WTC11 (cell line): Measurements from ENCODE around the gene TCN2. TPM values are rescaled to one million over a fixed set of nuclear protein-coding genes. Genes with fewer than 3 reads are reported as not detected.

ENCODE experiments used
- ATAC-seq: fragments of 200-7000 bp; cut with Tn5 transposase; 2 replicates; pipeline ENCODE4 v1.10.0; 2021; ENCODE audit warnings: mild to moderate bottlenecking, moderate library complexity
- CTCF ChIA-PET: fragments of 300-600 bp; sonication (Branson Sonifier 250); formaldehyde crosslinking; loops from one replicate; lab custom pipeline; 2021; ENCODE audit warnings: antibody characterized with exemption; lab: Charles Lee
- POLR2A ChIA-PET: fragments of 350-600 bp; sonication (Branson Sonifier 250); formaldehyde crosslinking; loops from one replicate; lab custom pipeline; 2021; ENCODE audit warnings: antibody characterized with exemption; lab: Charles Lee
- DNase-seq: peaks from one replicate; pipeline ENCODE4 v3.0.0; 2021; ENCODE audit warnings: low spot score
- H3K27ac Mint-ChIP-seq: 2 replicates; pipeline ENCODE4 v1.8.0; 2021; ENCODE audit warnings: mixed read lengths
- H3K27me3 Mint-ChIP-seq: 2 replicates; pipeline ENCODE4 v1.8.0; 2021; ENCODE audit warnings: low read depth, mild to moderate bottlenecking, moderate library complexity, mixed read lengths
- H3K36me3 Mint-ChIP-seq: 2 replicates; pipeline ENCODE4 v1.8.0; 2021; ENCODE audit warnings: mixed read lengths
- H3K4me1 Mint-ChIP-seq: 2 replicates; pipeline ENCODE4 v1.8.0; 2022; ENCODE audit warnings: mixed read lengths
- H3K4me3 Mint-ChIP-seq: 2 replicates; pipeline ENCODE4 v1.8.0; 2021; ENCODE audit warnings: mild to moderate bottlenecking, moderate library complexity, mixed read lengths
- H3K9me3 Mint-ChIP-seq: 2 replicates; pipeline ENCODE4 v1.8.0; 2021; ENCODE audit warnings: mixed read lengths
- CREB1 ChIP-seq: sonication (generic); formaldehyde crosslinking; IDR thresholded peaks from 2 replicates; pipeline ENCODE4 v1.8.0; 2023; ENCODE audit warnings: mild to moderate bottlenecking, missing genetic modification reagents
- GABPB1 ChIP-seq: sonication (generic); formaldehyde crosslinking; IDR thresholded peaks from 2 replicates; pipeline ENCODE4 v1.8.1; 2023; ENCODE audit warnings: mild to moderate bottlenecking, missing genetic modification reagents
- NFE2L1 ChIP-seq: sonication (generic); formaldehyde crosslinking; IDR thresholded peaks from 2 replicates; pipeline ENCODE4 v1.8.1; 2023; ENCODE audit warnings: missing genetic modification reagents
- PRRX2 ChIP-seq: fragments of 250-450 bp; sonication (Bioruptor Pico); IDR thresholded peaks from 2 replicates; pipeline ENCODE4 v1.8.0; 2021; ENCODE audit warnings: mild to moderate bottlenecking
- total RNA-seq: library from RNA; stranded (reverse); gene quantifications from 3 replicates; pipeline ENCODE4 v1.2.3, GENCODE V29; 2021
- TF ChIP-seq, protein P1 (sequence below): sonication (generic); formaldehyde crosslinking; conservative IDR thresholded peaks from 2 replicates; pipeline ENCODE4 v1.8.1; 2022; ENCODE audit warnings: mild to moderate bottlenecking, missing genetic modification reagents
- TF ChIP-seq, protein P2 (sequence below): sonication (generic); formaldehyde crosslinking; IDR thresholded peaks from 2 replicates; pipeline ENCODE4 v1.8.1; 2022; ENCODE audit warnings: missing genetic modification reagents, borderline replicate concordance
- TF ChIP-seq, protein P3 (sequence below): fragments of 250-450 bp; sonication (Bioruptor Pico); IDR thresholded peaks from 2 replicates; pipeline ENCODE4 v1.9.0; 2021; ENCODE audit warnings: mild to moderate bottlenecking
- TF ChIP-seq, protein P4 (sequence below): sonication (generic); formaldehyde crosslinking; IDR thresholded peaks from 2 replicates; pipeline ENCODE4 v1.8.1; 2022; ENCODE audit warnings: mild to moderate bottlenecking, moderate library complexity, missing genetic modification reagents
- TF ChIP-seq, protein P5 (sequence below): sonication (generic); formaldehyde crosslinking; IDR thresholded peaks from 2 replicates; pipeline ENCODE4 v1.8.1; 2023; ENCODE audit warnings: mild to moderate bottlenecking, missing genetic modification reagents, borderline replicate concordance
- TF ChIP-seq, protein P6 (sequence below): sonication (generic); formaldehyde crosslinking; IDR thresholded peaks from 2 replicates; pipeline ENCODE4 v1.8.0; 2022; ENCODE audit warnings: mild to moderate bottlenecking, missing genetic modification reagents
- TF ChIP-seq, protein P7 (sequence below): sonication (generic); formaldehyde crosslinking; conservative IDR thresholded peaks from 2 replicates; pipeline ENCODE4 v1.8.1; 2023; ENCODE audit warnings: mild to moderate bottlenecking, low read depth, missing genetic modification reagents, moderate library complexity
- TF ChIP-seq, protein P8 (sequence below): fragments of 200-600 bp; IDR thresholded peaks from 2 replicates; pipeline ENCODE4 v1.8.0; 2022; ENCODE audit warnings: antibody characterized with exemption

TCN2 gene
- total RNA-seq, 1 experiment from 2014 or later, result 39.0 TPM

DNA sequence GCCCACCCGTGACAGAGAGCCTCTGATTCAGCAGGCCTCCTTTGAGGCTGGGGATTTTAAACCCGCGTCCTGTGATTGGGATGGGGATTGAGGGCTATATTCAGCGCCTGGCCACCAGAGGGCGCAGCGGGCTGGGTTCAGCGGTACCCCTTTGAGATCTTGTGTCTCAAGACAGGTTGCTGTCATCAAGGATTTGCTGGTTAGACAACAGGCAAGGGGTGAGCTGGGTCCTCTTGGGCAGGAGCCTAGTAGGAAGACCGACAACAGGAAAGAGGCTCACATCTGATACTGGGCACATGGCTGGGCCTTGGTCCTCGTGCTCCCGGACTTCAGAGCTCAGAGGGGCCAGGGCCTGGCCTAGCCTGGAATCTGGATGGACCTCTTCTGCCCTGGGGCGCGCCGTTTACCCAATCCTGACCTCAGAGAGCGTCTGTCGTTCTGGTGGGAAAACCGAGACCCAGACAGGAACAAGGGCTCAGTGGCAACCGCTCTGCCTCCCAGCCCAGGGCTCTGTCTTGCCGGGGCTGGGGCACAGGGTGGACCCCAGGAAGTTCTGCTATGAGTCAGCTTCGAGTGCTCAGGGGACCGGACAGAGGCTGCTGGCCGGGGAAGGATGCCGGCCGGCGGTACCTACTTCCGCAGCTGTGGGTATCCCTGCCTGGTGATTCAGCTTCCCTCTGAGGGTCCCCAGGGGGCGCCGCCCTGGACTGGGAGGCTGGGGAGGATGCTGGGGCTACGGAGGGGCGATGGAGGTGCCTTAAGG is 27.7 kb downstream of the TCN2 start:
- H3K9me3 Mint-ChIP-seq, result peaks cover 10% of the 10 kb centered on the region
- ATAC-seq (peak; percentile 49), DNase-seq (peak; percentile 92)
- ChIA-PET CTCF (interaction anchor here (0.6 to 5.6 kb wide), 65 partner anchors 8 to 1036 kb away, joined by 3 to 166 read pairs (median 4); partner anchors contain the start of genes DUSP18, GAL3ST1, OSBP2 and PES1), POLR2A (interaction anchor here (0.7 to 1.7 kb wide), 3 partner anchors 60 to 334 kb away, joined by 3 to 8 read pairs (median 4); partner anchors contain the start of genes MORC2, OSBP2 and TUG1)
- peaks cover 25% of the 10 kb centered on the region for H3K36me3 Mint-ChIP-seq
- 0 out of 2 replicates have a peak overlapping the region, but pooled peaks have one; percentile 15 for H3K27ac Mint-ChIP-seq
- 0 out of 2 replicates have a peak, but pooled peaks cover 7% of the 10 kb centered on the region for H3K27me3 Mint-ChIP-seq
- no peak for TF ChIP-seq CREB1 (CRISPR knock-in tag)
- TF ChIP-seq, protein P1, sequence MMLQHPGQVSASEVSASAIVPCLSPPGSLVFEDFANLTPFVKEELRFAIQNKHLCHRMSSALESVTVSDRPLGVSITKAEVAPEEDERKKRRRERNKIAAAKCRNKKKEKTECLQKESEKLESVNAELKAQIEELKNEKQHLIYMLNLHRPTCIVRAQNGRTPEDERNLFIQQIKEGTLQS (CRISPR knock-in tag), result 0 out of 2 replicates have a peak, but pooled peaks have one; percentile 36
- TF ChIP-seq NFE2L1 (CRISPR knock-in tag), result 0 out of 2 replicates have a peak, but pooled peaks have one; percentile 45
- TF ChIP-seq, protein P2, sequence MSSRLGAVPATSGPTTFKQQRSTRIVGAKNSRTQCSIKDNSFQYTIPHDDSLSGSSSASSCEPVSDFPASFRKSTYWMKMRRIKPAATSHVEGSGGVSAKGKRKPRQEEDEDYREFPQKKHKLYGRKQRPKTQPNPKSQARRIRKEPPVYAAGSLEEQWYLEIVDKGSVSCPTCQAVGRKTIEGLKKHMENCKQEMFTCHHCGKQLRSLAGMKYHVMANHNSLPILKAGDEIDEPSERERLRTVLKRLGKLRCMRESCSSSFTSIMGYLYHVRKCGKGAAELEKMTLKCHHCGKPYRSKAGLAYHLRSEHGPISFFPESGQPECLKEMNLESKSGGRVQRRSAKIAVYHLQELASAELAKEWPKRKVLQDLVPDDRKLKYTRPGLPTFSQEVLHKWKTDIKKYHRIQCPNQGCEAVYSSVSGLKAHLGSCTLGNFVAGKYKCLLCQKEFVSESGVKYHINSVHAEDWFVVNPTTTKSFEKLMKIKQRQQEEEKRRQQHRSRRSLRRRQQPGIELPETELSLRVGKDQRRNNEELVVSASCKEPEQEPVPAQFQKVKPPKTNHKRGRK (CRISPR knock-in tag), result 0 out of 2 replicates have a peak, but pooled peaks have one; percentile 33
- 0 out of 2 replicates have a peak, but pooled peaks have one; percentile 24 for TF ChIP-seq GABPB1 (CRISPR knock-in tag)
- TF ChIP-seq, protein P3, sequence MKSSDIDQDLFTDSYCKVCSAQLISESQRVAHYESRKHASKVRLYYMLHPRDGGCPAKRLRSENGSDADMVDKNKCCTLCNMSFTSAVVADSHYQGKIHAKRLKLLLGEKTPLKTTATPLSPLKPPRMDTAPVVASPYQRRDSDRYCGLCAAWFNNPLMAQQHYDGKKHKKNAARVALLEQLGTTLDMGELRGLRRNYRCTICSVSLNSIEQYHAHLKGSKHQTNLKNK, result no peak
- TF ChIP-seq PRRX2, result no peak
- TF ChIP-seq, protein P4, sequence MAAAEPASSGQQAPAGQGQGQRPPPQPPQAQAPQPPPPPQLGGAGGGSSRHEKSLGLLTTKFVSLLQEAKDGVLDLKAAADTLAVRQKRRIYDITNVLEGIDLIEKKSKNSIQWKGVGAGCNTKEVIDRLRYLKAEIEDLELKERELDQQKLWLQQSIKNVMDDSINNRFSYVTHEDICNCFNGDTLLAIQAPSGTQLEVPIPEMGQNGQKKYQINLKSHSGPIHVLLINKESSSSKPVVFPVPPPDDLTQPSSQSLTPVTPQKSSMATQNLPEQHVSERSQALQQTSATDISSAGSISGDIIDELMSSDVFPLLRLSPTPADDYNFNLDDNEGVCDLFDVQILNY (CRISPR knock-in tag), result no peak
- TF ChIP-seq, protein P5, sequence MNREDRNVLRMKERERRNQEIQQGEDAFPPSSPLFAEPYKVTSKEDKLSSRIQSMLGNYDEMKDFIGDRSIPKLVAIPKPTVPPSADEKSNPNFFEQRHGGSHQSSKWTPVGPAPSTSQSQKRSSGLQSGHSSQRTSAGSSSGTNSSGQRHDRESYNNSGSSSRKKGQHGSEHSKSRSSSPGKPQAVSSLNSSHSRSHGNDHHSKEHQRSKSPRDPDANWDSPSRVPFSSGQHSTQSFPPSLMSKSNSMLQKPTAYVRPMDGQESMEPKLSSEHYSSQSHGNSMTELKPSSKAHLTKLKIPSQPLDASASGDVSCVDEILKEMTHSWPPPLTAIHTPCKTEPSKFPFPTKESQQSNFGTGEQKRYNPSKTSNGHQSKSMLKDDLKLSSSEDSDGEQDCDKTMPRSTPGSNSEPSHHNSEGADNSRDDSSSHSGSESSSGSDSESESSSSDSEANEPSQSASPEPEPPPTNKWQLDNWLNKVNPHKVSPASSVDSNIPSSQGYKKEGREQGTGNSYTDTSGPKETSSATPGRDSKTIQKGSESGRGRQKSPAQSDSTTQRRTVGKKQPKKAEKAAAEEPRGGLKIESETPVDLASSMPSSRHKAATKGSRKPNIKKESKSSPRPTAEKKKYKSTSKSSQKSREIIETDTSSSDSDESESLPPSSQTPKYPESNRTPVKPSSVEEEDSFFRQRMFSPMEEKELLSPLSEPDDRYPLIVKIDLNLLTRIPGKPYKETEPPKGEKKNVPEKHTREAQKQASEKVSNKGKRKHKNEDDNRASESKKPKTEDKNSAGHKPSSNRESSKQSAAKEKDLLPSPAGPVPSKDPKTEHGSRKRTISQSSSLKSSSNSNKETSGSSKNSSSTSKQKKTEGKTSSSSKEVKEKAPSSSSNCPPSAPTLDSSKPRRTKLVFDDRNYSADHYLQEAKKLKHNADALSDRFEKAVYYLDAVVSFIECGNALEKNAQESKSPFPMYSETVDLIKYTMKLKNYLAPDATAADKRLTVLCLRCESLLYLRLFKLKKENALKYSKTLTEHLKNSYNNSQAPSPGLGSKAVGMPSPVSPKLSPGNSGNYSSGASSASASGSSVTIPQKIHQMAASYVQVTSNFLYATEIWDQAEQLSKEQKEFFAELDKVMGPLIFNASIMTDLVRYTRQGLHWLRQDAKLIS (CRISPR knock-in tag), result no peak
- TF ChIP-seq, protein P6, sequence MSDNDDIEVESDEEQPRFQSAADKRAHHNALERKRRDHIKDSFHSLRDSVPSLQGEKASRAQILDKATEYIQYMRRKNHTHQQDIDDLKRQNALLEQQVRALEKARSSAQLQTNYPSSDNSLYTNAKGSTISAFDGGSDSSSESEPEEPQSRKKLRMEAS (CRISPR knock-in tag), result peak; percentile 30; the same call in 1 of the 2 replicates
- TF ChIP-seq, protein P7, sequence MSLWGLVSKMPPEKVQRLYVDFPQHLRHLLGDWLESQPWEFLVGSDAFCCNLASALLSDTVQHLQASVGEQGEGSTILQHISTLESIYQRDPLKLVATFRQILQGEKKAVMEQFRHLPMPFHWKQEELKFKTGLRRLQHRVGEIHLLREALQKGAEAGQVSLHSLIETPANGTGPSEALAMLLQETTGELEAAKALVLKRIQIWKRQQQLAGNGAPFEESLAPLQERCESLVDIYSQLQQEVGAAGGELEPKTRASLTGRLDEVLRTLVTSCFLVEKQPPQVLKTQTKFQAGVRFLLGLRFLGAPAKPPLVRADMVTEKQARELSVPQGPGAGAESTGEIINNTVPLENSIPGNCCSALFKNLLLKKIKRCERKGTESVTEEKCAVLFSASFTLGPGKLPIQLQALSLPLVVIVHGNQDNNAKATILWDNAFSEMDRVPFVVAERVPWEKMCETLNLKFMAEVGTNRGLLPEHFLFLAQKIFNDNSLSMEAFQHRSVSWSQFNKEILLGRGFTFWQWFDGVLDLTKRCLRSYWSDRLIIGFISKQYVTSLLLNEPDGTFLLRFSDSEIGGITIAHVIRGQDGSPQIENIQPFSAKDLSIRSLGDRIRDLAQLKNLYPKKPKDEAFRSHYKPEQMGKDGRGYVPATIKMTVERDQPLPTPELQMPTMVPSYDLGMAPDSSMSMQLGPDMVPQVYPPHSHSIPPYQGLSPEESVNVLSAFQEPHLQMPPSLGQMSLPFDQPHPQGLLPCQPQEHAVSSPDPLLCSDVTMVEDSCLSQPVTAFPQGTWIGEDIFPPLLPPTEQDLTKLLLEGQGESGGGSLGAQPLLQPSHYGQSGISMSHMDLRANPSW (CRISPR knock-in tag), result no peak
- TF ChIP-seq, protein P8, sequence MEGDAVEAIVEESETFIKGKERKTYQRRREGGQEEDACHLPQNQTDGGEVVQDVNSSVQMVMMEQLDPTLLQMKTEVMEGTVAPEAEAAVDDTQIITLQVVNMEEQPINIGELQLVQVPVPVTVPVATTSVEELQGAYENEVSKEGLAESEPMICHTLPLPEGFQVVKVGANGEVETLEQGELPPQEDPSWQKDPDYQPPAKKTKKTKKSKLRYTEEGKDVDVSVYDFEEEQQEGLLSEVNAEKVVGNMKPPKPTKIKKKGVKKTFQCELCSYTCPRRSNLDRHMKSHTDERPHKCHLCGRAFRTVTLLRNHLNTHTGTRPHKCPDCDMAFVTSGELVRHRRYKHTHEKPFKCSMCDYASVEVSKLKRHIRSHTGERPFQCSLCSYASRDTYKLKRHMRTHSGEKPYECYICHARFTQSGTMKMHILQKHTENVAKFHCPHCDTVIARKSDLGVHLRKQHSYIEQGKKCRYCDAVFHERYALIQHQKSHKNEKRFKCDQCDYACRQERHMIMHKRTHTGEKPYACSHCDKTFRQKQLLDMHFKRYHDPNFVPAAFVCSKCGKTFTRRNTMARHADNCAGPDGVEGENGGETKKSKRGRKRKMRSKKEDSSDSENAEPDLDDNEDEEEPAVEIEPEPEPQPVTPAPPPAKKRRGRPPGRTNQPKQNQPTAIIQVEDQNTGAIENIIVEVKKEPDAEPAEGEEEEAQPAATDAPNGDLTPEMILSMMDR, result peak; percentile 94
- peak overlapping the region; percentile 65 for H3K4me3 Mint-ChIP-seq
- peaks cover 18% of the 10 kb centered on the region for H3K4me1 Mint-ChIP-seq
